CD4-positive, alpha-beta memory T cell (primary cell): ENCODE measurements around the gene QKI. TPM values are rescaled to one million over a fixed set of nuclear protein-coding genes. Genes with fewer than 3 reads are reported as not detected.

ENCODE experiments used
- CTCF ChIA-PET: fragments of 350-600 bp; sonication (Branson Sonifier 250); formaldehyde crosslinking; loops from one replicate; lab custom pipeline; 2021; ENCODE audit warnings: inconsistent platforms; ENCODE audit not compliant: partially characterized antibody; lab: Charles Lee
- POLR2A ChIA-PET: fragments of 350-600 bp; sonication (Branson Sonifier 250); formaldehyde crosslinking; loops from one replicate; lab custom pipeline; 2021; ENCODE audit not compliant: partially characterized antibody; lab: Charles Lee
- DNase-seq, 5 donors: peaks; one replicate each; pipeline versions ENCODE4 v3.0.0 to v3.0.0-alpha.2; 2020 to 2022; ENCODE audit warnings: mixed read lengths in 1 of 5
- H3K27ac ChIP-seq: one replicate; pipeline ENCODE4 v1.7.0; 2013; ENCODE audit warnings: low read depth, low read length
- H3K27me3 ChIP-seq: 2 replicates; pipeline ENCODE4 v1.7.0; 2013; ENCODE audit warnings: mild to moderate bottlenecking, low read length, moderate library complexity; ENCODE audit not compliant: insufficient read depth
- H3K36me3 ChIP-seq: 2 replicates; pipeline ENCODE4 v1.7.0; 2013; ENCODE audit warnings: mild to moderate bottlenecking, low read length, moderate library complexity; ENCODE audit not compliant: insufficient read depth
- H3K4me1 ChIP-seq: 2 replicates; pipeline ENCODE4 v1.7.0; 2013; ENCODE audit warnings: mild to moderate bottlenecking, low read length, moderate library complexity; ENCODE audit not compliant: insufficient read depth
- H3K4me3 ChIP-seq, 2 donors: one replicate each; pipeline ENCODE4 v1.7.0; 2013; ENCODE audit warnings: low read length in 2 of 2, mild to moderate bottlenecking in 1 of 2
- H3K9me3 ChIP-seq, 2 donors: one replicate each; pipeline ENCODE4 v1.7.0; 2013; ENCODE audit warnings: low read length in 2 of 2, control low read depth in 1 of 2; ENCODE audit not compliant: control insufficient read depth in 1 of 2
- H3K27ac Mint-ChIP-seq, 7 donors: one replicate each; pipeline ENCODE4 v1.8.0; 2020 to 2021; ENCODE audit warnings: mixed read lengths in 7 of 7, mild to moderate bottlenecking in 6 of 7, inconsistent platforms in 3 of 7, moderate library complexity in 3 of 7
- H3K27me3 Mint-ChIP-seq, 2 donors: one replicate each; pipeline ENCODE4 v1.8.0; 2020 to 2021; ENCODE audit warnings: mixed read lengths in 2 of 2
- H3K36me3 Mint-ChIP-seq, 2 donors: one replicate each; pipeline ENCODE4 v1.8.0; 2020 to 2021; ENCODE audit warnings: mixed read lengths in 2 of 2, inconsistent platforms in 1 of 2, mild to moderate bottlenecking in 1 of 2
- H3K4me1 Mint-ChIP-seq, 4 donors: one replicate each; pipeline ENCODE4 v1.8.0; 2020 to 2021; ENCODE audit warnings: mixed read lengths in 4 of 4, mild to moderate bottlenecking in 1 of 4
- H3K4me3 Mint-ChIP-seq, 8 donors: one replicate each; pipeline ENCODE4 v1.8.0; 2020 to 2021; ENCODE audit warnings: mixed read lengths in 8 of 8, mild to moderate bottlenecking in 7 of 8, moderate library complexity in 6 of 8, inconsistent platforms in 3 of 8
- H3K9me3 Mint-ChIP-seq, 8 donors: one replicate each; pipeline ENCODE4 v1.8.0; 2020 to 2021; ENCODE audit warnings: mixed read lengths in 8 of 8, mild to moderate bottlenecking in 5 of 8, inconsistent platforms in 3 of 8, moderate library complexity in 1 of 8
- intact Hi-C: fragments of 100-400 bp; cut with micrococcal nuclease; formaldehyde crosslinking; loops from one replicate; pipeline ENCODE4 v1.15.1; 2023
- polyA plus RNA-seq, 2 donors: library from polyadenylated mRNA; unstranded; fragments of 300-500 nt; fragmentation: Illumina TruSeq; gene quantifications; one replicate each; pipeline ENCODE4 v1.2.3, GENCODE V29; 2021
- total RNA-seq, 2 experiments: library from RNA; stranded (reverse); gene quantifications; one replicate each; pipeline ENCODE4 v1.2.3, GENCODE V29; 2021

The QKI gene
- total and polyA plus RNA-seq, 4 experiments from 2014 or later = 7.7 to 66.4 (median 46.3) TPM

- DNase-seq = no peak
These were observed 43.4 kb upstream of the QKI start for GRCh38 chr6:163371129-163371528.

GRCh38 chr6:163373240-163373639 lies 41.3 kb upstream of the QKI start:
- ChIA-PET POLR2A (no interaction called here), CTCF (no interaction called here)
- peaks cover 0 to 4% (median 0%) of the 10 kb centered on the region in 8 donors for H3K9me3 Mint-ChIP-seq
- DNase-seq = no peak
- peaks cover 0 to 10% (median 6%) of the 10 kb centered on the region in 4 donors for H3K4me1 Mint-ChIP-seq
- no peaks in the 10 kb centered on the region for H3K4me1 ChIP-seq
- H3K27me3 Mint-ChIP-seq = peaks cover 9 to 30% of the 10 kb centered on the region in 2 donors
- no peaks in the 10 kb centered on the region for H3K36me3 Mint-ChIP-seq
- intact Hi-C loops = no loop called here
- no peaks in the 10 kb centered on the region for H3K36me3 ChIP-seq
- H3K27me3 ChIP-seq = no peaks in the 10 kb centered on the region
- H3K27ac Mint-ChIP-seq = no peak overlapping the region
- no peaks in the 10 kb centered on the region for H3K9me3 ChIP-seq
- H3K4me3 ChIP-seq = no peak overlapping the region
- H3K27ac ChIP-seq = no peak overlapping the region
- H3K4me3 Mint-ChIP-seq = no peak overlapping the region

More at GRCh38 chr6:163371129-163371528, 43.4 kb upstream of the QKI start:
- intact Hi-C loops = no loop called here
- Histone ChIP-seq H3K36me3 (no peaks in the 10 kb centered on the region), H3K4me3 (no peak overlapping the region), H3K27me3 (no peaks in the 10 kb centered on the region), H3K4me1 (no peaks in the 10 kb centered on the region), H3K27ac (no peak overlapping the region), H3K9me3 (no peaks in the 10 kb centered on the region)
- H3K4me1 Mint-ChIP-seq = peaks cover 0 to 10% (median 6%) of the 10 kb centered on the region in 4 donors
- H3K36me3 Mint-ChIP-seq = no peaks in the 10 kb centered on the region
- CTCF ChIA-PET = no interaction called here
- H3K27me3 Mint-ChIP-seq = peaks cover 8 to 24% of the 10 kb centered on the region in 2 donors
- no peak overlapping the region for H3K4me3 Mint-ChIP-seq
- POLR2A ChIA-PET = no interaction called here
- no peak overlapping the region for H3K27ac Mint-ChIP-seq
- peaks cover 0 to 4% (median 0%) of the 10 kb centered on the region in 8 donors for H3K9me3 Mint-ChIP-seq

GRCh38 chr6:163375361-163375760 lies 39.2 kb upstream of the QKI start:
- no peaks in the 10 kb centered on the region for H3K36me3 ChIP-seq
- no peaks in the 10 kb centered on the region for H3K27me3 ChIP-seq
- H3K4me3 ChIP-seq = no peak overlapping the region
- H3K27ac Mint-ChIP-seq = no peak overlapping the region
- no peaks in the 10 kb centered on the region for H3K9me3 ChIP-seq
- ChIA-PET POLR2A (no interaction called here), CTCF (no interaction called here)
- H3K27me3 Mint-ChIP-seq = peaks cover 6 to 21% of the 10 kb centered on the region in 2 donors
- peaks cover 0 to 2% (median 1%) of the 10 kb centered on the region in 4 donors for H3K4me1 Mint-ChIP-seq
- intact Hi-C loops = no loop called here
- no peaks in the 10 kb centered on the region for H3K4me1 ChIP-seq
- H3K36me3 Mint-ChIP-seq = no peaks in the 10 kb centered on the region
- no peak overlapping the region for H3K27ac ChIP-seq
- H3K4me3 Mint-ChIP-seq = no peak overlapping the region
- peaks cover 0 to 4% (median 0%) of the 10 kb centered on the region in 8 donors for H3K9me3 Mint-ChIP-seq
- no peak for DNase-seq

GRCh38 chr6:163376187-163376586 lies 38.3 kb upstream of the QKI start:
- H3K9me3 Mint-ChIP-seq = peaks cover 0 to 4% (median 0%) of the 10 kb centered on the region in 8 donors
- peaks cover 4 to 21% of the 10 kb centered on the region in 2 donors for H3K27me3 Mint-ChIP-seq
- intact Hi-C loops = no loop called here

GRCh38 chr6:163377561-163377960 lies 37.0 kb upstream of the QKI start:
- CTCF ChIA-PET = interaction anchor here (1.3 kb wide), 1 partner anchor 12 kb away, joined by 3 read pairs; no protein-coding TSS in a partner anchor
- H3K4me1 Mint-ChIP-seq = no peaks in the 10 kb centered on the region
- Histone ChIP-seq H3K4me3 (no peak overlapping the region), H3K4me1 (no peaks in the 10 kb centered on the region), H3K27me3 (no peaks in the 10 kb centered on the region), H3K36me3 (no peaks in the 10 kb centered on the region), H3K9me3 (no peaks in the 10 kb centered on the region), H3K27ac (no peak overlapping the region)
- DNase-seq = no peak
- no peak overlapping the region for H3K27ac Mint-ChIP-seq
- H3K27me3 Mint-ChIP-seq = peaks cover 3 to 19% of the 10 kb centered on the region in 2 donors
- H3K36me3 Mint-ChIP-seq = no peaks in the 10 kb centered on the region
- intact Hi-C loops = no loop called here
- peaks cover 0 to 4% (median 0%) of the 10 kb centered on the region in 8 donors for H3K9me3 Mint-ChIP-seq
- no peak overlapping the region for H3K4me3 Mint-ChIP-seq
- POLR2A ChIA-PET = no interaction called here

More at GRCh38 chr6:163376187-163376586, 38.3 kb upstream of the QKI start:
- H3K4me1 Mint-ChIP-seq = no peaks in the 10 kb centered on the region
- no peaks in the 10 kb centered on the region for H3K4me1 ChIP-seq
- no peaks in the 10 kb centered on the region for H3K27me3 ChIP-seq
- H3K9me3 ChIP-seq = no peaks in the 10 kb centered on the region
- no peak overlapping the region for H3K4me3 Mint-ChIP-seq
- H3K4me3 ChIP-seq = no peak overlapping the region
- ChIA-PET CTCF (no interaction called here), POLR2A (no interaction called here)
- no peaks in the 10 kb centered on the region for H3K36me3 Mint-ChIP-seq
- no peaks in the 10 kb centered on the region for H3K36me3 ChIP-seq
- no peak overlapping the region for H3K27ac Mint-ChIP-seq
- DNase-seq = no peak
- H3K27ac ChIP-seq = no peak overlapping the region

GRCh38 chr6:163380216-163380615 lies 34.3 kb upstream of the QKI start:
- H3K4me3 Mint-ChIP-seq = no peak overlapping the region
- Histone ChIP-seq H3K36me3 (no peaks in the 10 kb centered on the region), H3K9me3 (no peaks in the 10 kb centered on the region), H3K4me1 (no peaks in the 10 kb centered on the region), H3K4me3 (no peak overlapping the region), H3K27me3 (no peaks in the 10 kb centered on the region), H3K27ac (no peak overlapping the region)
- POLR2A ChIA-PET = no interaction called here
- CTCF ChIA-PET = no interaction called here
- no peak overlapping the region for H3K27ac Mint-ChIP-seq
- no peak for DNase-seq
- H3K27me3 Mint-ChIP-seq = peaks cover 3 to 17% of the 10 kb centered on the region in 2 donors
- peaks cover 0 to 11% (median 4%) of the 10 kb centered on the region in 8 donors for H3K9me3 Mint-ChIP-seq
- H3K4me1 Mint-ChIP-seq = no peaks in the 10 kb centered on the region
- intact Hi-C loops = no loop called here
- H3K36me3 Mint-ChIP-seq = no peaks in the 10 kb centered on the region

GRCh38 chr6:163381118-163381756 lies 33.3 kb upstream of the QKI start:
- intact Hi-C loops = no loop called here
- no peaks in the 10 kb centered on the region for H3K4me1 ChIP-seq
- DNase-seq = no peak
- Mint-ChIP-seq H3K4me1 (no peaks in the 10 kb centered on the region), H3K27me3 (peaks cover 3 to 16% of the 10 kb centered on the region in 2 donors), H3K36me3 (no peaks in the 10 kb centered on the region), H3K9me3 (peaks cover 0 to 11% (median 4%) of the 10 kb centered on the region in 8 donors), H3K27ac (no peak overlapping the region), H3K4me3 (no peak overlapping the region)
- ChIA-PET CTCF (no interaction called here), POLR2A (no interaction called here)
- H3K4me3 ChIP-seq = no peak overlapping the region
- H3K27ac ChIP-seq = no peak overlapping the region
- no peaks in the 10 kb centered on the region for H3K27me3 ChIP-seq
- no peaks in the 10 kb centered on the region for H3K9me3 ChIP-seq
- H3K36me3 ChIP-seq = no peaks in the 10 kb centered on the region
